Naive thymus-derived CD8-positive, alpha-beta T cell (primary cell): ENCODE results near the gene ADAMTS15. TPM values are rescaled to one million over a fixed set of nuclear protein-coding genes. Genes with fewer than 3 reads are reported as not detected.
A peak's percentile ranks its signal among the peaks of the same experiment; 100 is the strongest.

Experiments
- ATAC-seq, 2 donors: fragments of 150-1000 bp; cut with Tn5 transposase in 1 of 2; sonication (Bioruptor Pico), chemical (Tn5 transposase) in 1 of 2; 1 replicate in 1 of 2; 2 replicates in 1 of 2; pipeline ENCODE4 v1.10.0; 2021; ENCODE audit warnings: mild to moderate bottlenecking in 2 of 2, moderate library complexity in 2 of 2
- POLR2A ChIA-PET: fragments of 350-600 bp; sonication (Branson Sonifier 250); formaldehyde crosslinking; loops from one replicate; lab custom pipeline; 2021; ENCODE audit warnings: antibody characterized with exemption; lab: Charles Lee
- DNase-seq, 10 donors: peaks; one replicate each; pipeline versions ENCODE4 v3.0.0 to v3.0.0-alpha.2; 2020 to 2022
- H3K27ac Mint-ChIP-seq, 10 donors: one replicate each; pipeline ENCODE4 v1.8.0; 2020 to 2022; ENCODE audit warnings: mild to moderate bottlenecking in 10 of 10, mixed read lengths in 10 of 10, moderate library complexity in 4 of 10, inconsistent platforms in 1 of 10
- H3K27me3 Mint-ChIP-seq, 5 donors: one replicate each; pipeline ENCODE4 v1.8.0; 2021 to 2022; ENCODE audit warnings: mixed read lengths in 5 of 5
- H3K36me3 Mint-ChIP-seq, 3 donors: one replicate each; pipeline ENCODE4 v1.8.0; 2020 to 2022; ENCODE audit warnings: mixed read lengths in 3 of 3, mild to moderate bottlenecking in 2 of 3, inconsistent platforms in 1 of 3
- H3K4me1 Mint-ChIP-seq, 4 donors: one replicate each; pipeline ENCODE4 v1.8.0; 2021 to 2022; ENCODE audit warnings: mixed read lengths in 4 of 4
- H3K4me3 Mint-ChIP-seq, 10 donors: one replicate each; pipeline ENCODE4 v1.8.0; 2020 to 2022; ENCODE audit warnings: mild to moderate bottlenecking in 10 of 10, mixed read lengths in 10 of 10, moderate library complexity in 6 of 10, inconsistent platforms in 1 of 10
- H3K9me3 Mint-ChIP-seq, 9 donors: one replicate each; pipeline ENCODE4 v1.8.0; 2020 to 2022; ENCODE audit warnings: mixed read lengths in 9 of 9, mild to moderate bottlenecking in 3 of 9, inconsistent platforms in 1 of 9, moderate library complexity in 1 of 9
- polyA plus RNA-seq, 3 donors: library from polyadenylated mRNA; unstranded; fragments of 300-500 nt; fragmentation: Illumina TruSeq; gene quantifications; one replicate each; pipeline ENCODE4 v1.2.3, GENCODE V29; 2021
- total RNA-seq, 8 experiments: library from RNA in 2 of 8; stranded (reverse) in 2 of 8; gene quantifications; one replicate each; pipeline ENCODE4 v1.2.3 and lab custom pipeline; 2021 to 2026

ADAMTS15 gene
- total and polyA plus RNA-seq, 5 experiments from 2014 or later: 0.05 TPM; not detected in 4

DNA sequence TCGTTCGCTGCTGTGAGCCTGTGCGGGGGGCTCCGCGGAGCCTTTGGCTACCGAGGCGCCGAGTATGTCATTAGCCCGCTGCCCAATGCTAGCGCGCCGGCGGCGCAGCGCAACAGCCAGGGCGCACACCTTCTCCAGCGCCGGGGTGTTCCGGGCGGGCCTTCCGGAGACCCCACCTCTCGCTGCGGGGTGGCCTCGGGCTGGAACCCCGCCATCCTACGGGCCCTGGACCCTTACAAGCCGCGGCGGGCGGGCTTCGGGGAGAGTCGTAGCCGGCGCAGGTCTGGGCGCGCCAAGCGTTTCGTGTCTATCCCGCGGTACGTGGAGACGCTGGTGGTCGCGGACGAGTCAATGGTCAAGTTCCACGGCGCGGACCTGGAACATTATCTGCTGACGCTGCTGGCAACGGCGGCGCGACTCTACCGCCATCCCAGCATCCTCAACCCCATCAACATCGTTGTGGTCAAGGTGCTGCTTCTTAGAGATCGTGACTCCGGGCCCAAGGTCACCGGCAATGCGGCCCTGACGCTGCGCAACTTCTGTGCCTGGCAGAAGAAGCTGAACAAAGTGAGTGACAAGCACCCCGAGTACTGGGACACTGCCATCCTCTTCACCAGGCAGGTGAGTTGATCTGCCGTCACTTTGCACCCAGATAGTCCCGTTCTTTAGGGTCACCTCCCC, 1.0 kb downstream of the ADAMTS15 start:
- Mint-ChIP-seq H3K4me1 (peaks cover 0 to 13% (median 4%) of the 10 kb centered on the region in 4 donors), H3K9me3 (no peaks in the 10 kb centered on the region), H3K27ac (no peak overlapping the region), H3K27me3 (peaks cover 6 to 82% (median 44%) of the 10 kb centered on the region in 5 donors), H3K4me3 (peak overlapping the region in 5 of 10 donors; percentile 15 to 50 (median 36)), H3K36me3 (no peaks in the 10 kb centered on the region)
- DNase-seq (no peak), ATAC-seq (no peak)
- POLR2A ChIA-PET: no interaction called here

DNA sequence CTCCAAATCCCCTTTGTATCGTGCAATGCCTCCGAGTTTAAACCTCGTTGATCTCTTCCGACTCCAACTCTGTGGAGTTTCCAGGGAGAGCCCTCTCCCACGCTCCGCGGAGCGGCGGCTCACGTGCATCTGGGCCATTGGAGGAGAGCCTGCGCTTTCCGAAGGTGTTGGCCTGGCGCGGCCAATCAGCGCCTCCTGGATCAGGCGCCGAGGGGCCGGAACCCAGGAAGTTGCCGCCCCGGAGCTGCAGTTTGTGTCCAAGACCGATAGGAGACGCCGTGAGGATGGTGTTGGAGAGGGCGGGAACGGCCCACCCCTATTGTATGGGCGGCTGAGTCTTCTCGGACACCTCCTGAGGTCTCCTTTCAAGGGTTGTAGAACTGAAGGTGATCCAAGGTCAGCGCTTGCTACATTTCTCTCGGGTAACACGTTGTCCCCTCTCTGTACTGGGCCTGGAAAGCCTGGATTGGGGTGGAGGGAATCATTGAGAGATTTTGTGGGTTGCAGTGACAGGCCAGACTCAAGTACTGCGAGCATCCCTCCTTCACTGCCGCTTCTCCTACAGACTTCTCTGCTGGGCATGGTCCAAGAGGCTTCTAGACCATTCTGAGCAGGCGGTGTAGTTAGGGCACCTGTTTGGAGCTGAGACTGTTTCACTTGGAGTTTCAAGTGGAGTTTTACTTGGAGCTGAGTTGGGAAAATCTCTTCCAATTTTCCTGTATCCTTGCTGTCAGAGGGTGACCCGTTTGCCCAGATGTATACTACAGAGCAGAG, 1.7 kb downstream of the ADAMTS15 start:
- H3K27me3 Mint-ChIP-seq: peaks cover 4 to 77% (median 44%) of the 10 kb centered on the region in 5 donors
- DNase-seq (no peak), ATAC-seq (no peak)
- H3K9me3 Mint-ChIP-seq: no peaks in the 10 kb centered on the region
- H3K27ac Mint-ChIP-seq: no peak overlapping the region
- no peaks in the 10 kb centered on the region for H3K36me3 Mint-ChIP-seq
- POLR2A ChIA-PET: no interaction called here
- peak overlapping the region in 3 of 10 donors; percentile 5 to 48 (median 36) for H3K4me3 Mint-ChIP-seq
- peaks cover 0 to 13% (median 4%) of the 10 kb centered on the region in 4 donors for H3K4me1 Mint-ChIP-seq

DNA sequence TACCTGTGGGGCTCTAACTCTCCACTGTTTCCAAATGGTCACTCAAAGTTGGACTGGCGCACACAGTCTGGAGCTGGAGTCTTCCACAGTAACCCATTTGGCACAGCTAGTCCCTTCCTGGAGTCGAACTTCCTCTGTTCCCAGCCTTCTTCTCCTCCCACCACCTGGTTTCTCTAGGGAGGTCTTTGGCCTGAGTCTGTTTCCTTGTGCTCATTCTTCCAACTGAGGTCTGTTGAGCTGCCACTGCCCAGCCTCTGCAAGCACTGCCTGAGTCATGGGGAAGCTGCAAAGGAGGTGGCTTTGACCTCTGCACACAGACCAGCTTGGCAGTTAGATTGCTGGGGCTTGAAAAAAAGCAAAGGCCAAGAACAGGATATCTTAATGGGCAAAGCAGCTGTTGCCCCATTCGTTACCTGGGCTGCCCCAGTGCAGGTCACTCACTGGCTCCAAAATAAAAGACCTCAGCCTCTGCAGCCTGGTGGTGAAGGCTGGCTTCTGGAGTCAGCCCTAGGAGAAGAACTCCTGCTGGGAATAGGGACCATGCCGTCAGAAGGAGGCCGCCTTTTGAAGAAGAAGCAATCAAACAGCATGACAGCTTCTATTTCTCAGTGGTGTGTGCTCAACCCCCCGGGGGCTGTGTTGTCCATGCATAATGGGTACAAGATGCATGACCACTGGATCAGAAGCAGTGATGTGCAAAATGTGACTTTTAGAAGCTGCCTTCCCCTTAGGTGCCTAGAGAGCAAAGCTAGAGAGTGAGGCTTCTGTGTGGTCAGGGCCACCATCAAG, 3.0 kb downstream of the ADAMTS15 start:
- H3K4me3 Mint-ChIP-seq: no peak overlapping the region
- H3K27me3 Mint-ChIP-seq: peaks cover 1 to 70% (median 44%) of the 10 kb centered on the region in 5 donors
- no peak for ATAC-seq
- H3K36me3 Mint-ChIP-seq: no peaks in the 10 kb centered on the region
- POLR2A ChIA-PET: no interaction called here
- peaks cover 0 to 13% (median 4%) of the 10 kb centered on the region in 4 donors for H3K4me1 Mint-ChIP-seq
- no peak overlapping the region for H3K27ac Mint-ChIP-seq
- DNase-seq: no peak
- no peaks in the 10 kb centered on the region for H3K9me3 Mint-ChIP-seq

DNA sequence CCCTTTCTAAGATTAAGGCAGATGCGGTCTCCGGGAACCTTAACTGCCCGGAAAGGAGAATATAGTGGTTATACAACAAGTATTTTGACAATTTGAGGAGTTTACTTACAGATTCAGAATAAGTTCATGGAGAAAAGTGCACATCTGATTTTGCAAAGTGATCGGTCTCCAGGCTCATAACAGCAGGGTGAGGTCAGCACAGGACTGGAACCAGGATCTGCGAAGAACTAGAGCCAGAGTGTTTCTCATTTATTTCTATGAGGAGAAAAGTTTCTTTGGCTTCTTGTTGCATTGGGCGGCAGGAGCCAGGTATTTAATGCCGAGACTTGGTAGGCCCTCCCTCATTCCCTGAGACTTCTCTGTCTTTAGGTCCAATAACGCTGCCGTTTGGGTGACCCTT, 3.7 kb downstream of the ADAMTS15 start:
- peaks cover 0 to 13% (median 4%) of the 10 kb centered on the region in 4 donors for H3K4me1 Mint-ChIP-seq
- H3K27ac Mint-ChIP-seq: no peak overlapping the region
- H3K27me3 Mint-ChIP-seq: peaks cover 1 to 63% (median 38%) of the 10 kb centered on the region in 5 donors
- POLR2A ChIA-PET: no interaction called here
- no peaks in the 10 kb centered on the region for H3K9me3 Mint-ChIP-seq
- no peak overlapping the region for H3K4me3 Mint-ChIP-seq
- ATAC-seq: no peak
- DNase-seq: no peak
- H3K36me3 Mint-ChIP-seq: no peaks in the 10 kb centered on the region

DNA sequence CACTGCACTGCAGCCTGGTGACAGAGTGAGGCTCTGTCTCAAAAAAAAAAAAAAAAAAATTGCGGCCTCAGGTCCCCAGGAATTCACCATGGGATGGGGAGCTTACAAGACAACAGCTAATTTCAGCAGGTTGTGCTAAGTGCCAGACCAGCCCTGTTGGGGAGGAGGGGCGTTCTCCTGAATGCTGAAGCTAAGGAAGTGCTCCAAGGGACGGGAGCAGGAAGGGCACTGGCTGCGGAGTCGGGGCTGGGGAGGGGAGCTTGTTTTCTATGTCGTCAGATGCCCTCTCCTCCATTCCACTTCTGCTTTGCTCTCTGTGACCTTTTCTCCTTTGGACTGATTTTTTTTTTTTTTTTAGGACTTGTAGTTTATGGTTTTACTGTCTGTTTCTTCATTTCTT, 4.5 kb downstream of the ADAMTS15 start:
- POLR2A ChIA-PET: no interaction called here
- peaks cover 0 to 13% (median 4%) of the 10 kb centered on the region in 4 donors for H3K4me1 Mint-ChIP-seq
- H3K36me3 Mint-ChIP-seq: no peaks in the 10 kb centered on the region
- peaks cover 1 to 60% (median 34%) of the 10 kb centered on the region in 5 donors for H3K27me3 Mint-ChIP-seq
- no peak overlapping the region for H3K4me3 Mint-ChIP-seq
- no peaks in the 10 kb centered on the region for H3K9me3 Mint-ChIP-seq
- DNase-seq (no peak), ATAC-seq (no peak)
- no peak overlapping the region for H3K27ac Mint-ChIP-seq

DNA sequence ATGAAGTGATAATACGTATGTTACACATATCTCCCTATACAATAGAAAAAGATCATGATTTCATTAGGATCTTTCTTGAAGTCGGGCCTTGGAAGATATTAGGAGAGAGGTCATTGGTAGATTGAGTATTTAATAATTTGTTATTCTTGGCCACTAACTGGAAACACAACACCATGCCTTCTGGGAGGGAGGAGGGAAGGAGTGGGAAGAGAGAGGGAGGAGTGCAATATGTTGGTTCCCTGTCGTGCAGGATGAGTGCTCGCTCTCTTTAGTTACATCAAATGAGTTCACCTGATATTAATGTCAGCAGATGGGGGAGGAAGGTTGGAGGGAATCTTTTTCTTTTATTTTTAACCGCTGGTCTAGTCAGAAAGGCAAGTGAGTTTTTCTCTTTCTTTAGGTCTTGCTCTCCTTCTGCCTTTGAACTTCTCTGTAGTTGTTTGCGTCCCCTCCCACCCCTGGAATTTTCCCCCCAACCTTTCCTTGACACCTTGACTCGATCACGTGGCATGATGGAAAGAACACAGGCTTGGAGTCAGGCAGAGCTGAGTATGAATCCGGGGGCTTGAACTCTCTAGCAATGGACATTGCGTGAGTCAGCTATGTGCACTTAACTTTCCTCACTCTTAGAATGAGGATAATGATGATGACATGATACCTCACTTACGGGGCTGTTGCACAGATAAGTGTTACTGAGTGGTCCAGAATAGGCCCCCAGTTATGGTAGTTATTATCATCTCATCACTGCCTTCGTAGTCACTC, 6.2 kb downstream of the ADAMTS15 start:
- Mint-ChIP-seq H3K27ac (peak overlapping the region in 1 of 10 donors; percentile 26), H3K9me3 (no peaks in the 10 kb centered on the region), H3K4me1 (peaks cover 0 to 4% (median 2%) of the 10 kb centered on the region in 4 donors), H3K36me3 (no peaks in the 10 kb centered on the region), H3K4me3 (no peak overlapping the region), H3K27me3 (peaks cover 0 to 45% (median 28%) of the 10 kb centered on the region in 5 donors)
- ATAC-seq (no peak), DNase-seq (no peak)
- POLR2A ChIA-PET: no interaction called here

DNA sequence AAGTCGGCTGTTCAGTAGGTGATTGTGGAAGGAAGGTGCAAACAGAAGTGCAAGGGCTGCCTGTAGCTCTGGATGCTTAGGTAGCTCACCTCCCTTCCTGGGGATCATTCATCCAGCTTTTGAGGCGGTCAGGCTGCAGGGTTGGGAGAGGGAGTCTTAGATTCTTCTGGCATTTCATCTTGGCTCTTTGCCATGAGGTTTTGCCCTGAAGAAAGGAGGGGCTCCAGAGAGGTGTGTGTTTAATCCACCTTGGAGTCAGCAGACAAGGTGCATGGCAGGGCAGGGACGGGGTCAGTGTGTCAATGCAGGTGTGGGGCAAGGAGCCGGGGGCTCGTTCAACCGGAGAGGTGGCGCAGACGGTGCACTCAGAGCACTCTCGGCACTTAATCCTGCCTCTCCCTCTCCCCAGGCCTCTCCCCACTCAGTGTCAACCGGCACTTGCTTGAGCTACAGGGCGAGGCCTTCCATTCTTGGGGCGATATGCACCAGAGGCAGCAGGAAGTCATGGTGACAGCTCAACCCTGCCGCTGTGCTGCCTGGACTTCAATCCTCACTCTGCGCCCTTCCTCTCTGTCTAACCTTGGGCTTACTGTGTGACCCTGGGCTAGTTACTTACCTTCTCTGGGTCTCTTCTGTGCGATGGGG, 7.2 kb downstream of the ADAMTS15 start:
- H3K36me3 Mint-ChIP-seq: no peaks in the 10 kb centered on the region
- peak overlapping the region in 1 of 10 donors; percentile 58 for H3K27ac Mint-ChIP-seq
- POLR2A ChIA-PET: no interaction called here
- H3K9me3 Mint-ChIP-seq: no peaks in the 10 kb centered on the region
- no peak overlapping the region for H3K4me3 Mint-ChIP-seq
- DNase-seq: no peak
- ATAC-seq: no peak
- peaks cover 0 to 38% (median 19%) of the 10 kb centered on the region in 5 donors for H3K27me3 Mint-ChIP-seq
- no peaks in the 10 kb centered on the region for H3K4me1 Mint-ChIP-seq

DNA sequence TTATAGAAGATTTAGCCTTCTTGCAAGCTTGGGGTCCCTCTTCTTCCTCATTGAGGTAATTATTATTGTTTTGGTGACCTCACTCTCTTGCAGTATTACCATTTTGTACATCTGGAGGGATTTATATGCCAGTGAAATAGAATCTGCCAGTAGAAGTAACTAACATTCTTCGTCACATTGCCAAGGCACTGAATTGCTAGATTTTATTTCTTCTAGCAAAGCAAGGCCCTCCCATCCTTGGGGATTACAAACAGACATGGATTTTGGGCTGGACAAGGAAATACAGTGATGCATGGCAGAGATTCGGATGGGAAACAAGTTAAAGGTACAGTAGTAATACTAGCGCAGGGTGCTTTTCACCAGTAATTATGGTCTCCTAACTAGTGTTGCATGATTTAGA, 7.8 kb downstream of the ADAMTS15 start:
- no peak for DNase-seq
- Mint-ChIP-seq H3K9me3 (no peaks in the 10 kb centered on the region), H3K4me1 (no peaks in the 10 kb centered on the region), H3K4me3 (no peak overlapping the region), H3K27ac (no peak overlapping the region), H3K27me3 (peaks cover 0 to 37% (median 13%) of the 10 kb centered on the region in 5 donors), H3K36me3 (no peaks in the 10 kb centered on the region)
- POLR2A ChIA-PET: no interaction called here
- no peak for ATAC-seq

DNA sequence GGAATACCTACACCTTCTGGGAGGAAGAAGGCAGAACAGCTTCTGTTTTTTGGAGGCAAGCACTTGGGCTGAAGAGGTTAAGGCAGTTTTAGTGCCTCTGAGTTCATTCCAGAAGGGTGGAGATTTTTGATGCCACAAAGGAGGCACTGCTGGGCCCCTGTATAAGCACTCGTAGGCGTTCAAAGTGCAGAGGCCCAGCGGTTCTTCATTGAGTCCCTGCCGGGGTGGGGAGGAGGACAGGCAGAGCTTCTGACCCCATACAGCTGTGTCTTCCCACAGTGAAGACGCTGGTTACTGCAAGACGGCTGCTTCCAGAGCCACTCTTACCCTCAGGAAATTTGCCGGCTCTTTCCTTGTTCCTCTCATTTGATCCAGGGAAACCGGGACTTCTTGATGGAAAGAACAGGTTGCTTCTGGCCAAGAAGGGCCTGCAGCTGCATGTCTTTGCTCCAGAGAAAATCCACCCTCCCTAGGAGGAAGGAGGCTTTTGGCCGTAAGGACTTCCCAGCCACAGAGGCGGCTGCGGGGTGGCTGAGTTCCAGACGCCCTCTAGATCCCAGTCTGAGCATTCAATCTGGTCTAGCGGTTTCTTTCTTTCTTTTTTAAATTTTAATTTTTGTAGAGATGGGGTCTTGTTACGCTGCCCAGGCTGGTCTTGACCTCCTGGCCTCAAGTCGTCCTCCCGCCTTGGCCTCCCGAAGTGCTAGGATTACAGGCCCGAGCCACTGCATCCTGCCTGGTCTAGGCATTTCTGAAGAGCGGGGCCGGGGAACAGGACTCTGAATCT, 9.4 kb downstream of the ADAMTS15 start:
- no peak overlapping the region for H3K27ac Mint-ChIP-seq
- ATAC-seq: no peak

DNA sequence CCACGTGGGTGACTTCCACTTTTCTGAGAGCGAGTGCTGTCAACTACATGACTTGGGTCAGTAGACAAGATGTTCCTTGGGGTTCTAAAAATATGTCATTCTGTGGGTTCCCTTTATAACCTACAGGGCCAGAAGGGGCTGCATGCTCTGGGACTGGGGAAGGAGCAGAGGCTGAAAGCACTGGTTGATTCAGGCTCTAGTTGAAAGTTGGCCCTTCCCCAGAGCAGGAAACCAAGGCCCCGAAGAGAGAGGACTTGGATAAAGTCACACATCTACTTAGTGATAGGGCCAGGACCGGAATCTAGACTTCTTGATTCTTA, 9.9 kb downstream of the ADAMTS15 start:
- no peak for DNase-seq
- Mint-ChIP-seq H3K27me3 (peaks cover 0 to 21% (median 12%) of the 10 kb centered on the region in 5 donors), H3K36me3 (no peaks in the 10 kb centered on the region), H3K4me3 (no peak overlapping the region), H3K27ac (no peak overlapping the region), H3K9me3 (no peaks in the 10 kb centered on the region), H3K4me1 (no peaks in the 10 kb centered on the region)
- ATAC-seq: no peak
- POLR2A ChIA-PET: no interaction called here

More for the DNA sequence above, 9.4 kb downstream of the ADAMTS15 start:
- Mint-ChIP-seq H3K4me3 (no peak overlapping the region), H3K4me1 (no peaks in the 10 kb centered on the region), H3K36me3 (no peaks in the 10 kb centered on the region), H3K27me3 (peaks cover 0 to 26% (median 14%) of the 10 kb centered on the region in 5 donors), H3K9me3 (no peaks in the 10 kb centered on the region)
- POLR2A ChIA-PET: no interaction called here
- DNase-seq: no peak

DNA sequence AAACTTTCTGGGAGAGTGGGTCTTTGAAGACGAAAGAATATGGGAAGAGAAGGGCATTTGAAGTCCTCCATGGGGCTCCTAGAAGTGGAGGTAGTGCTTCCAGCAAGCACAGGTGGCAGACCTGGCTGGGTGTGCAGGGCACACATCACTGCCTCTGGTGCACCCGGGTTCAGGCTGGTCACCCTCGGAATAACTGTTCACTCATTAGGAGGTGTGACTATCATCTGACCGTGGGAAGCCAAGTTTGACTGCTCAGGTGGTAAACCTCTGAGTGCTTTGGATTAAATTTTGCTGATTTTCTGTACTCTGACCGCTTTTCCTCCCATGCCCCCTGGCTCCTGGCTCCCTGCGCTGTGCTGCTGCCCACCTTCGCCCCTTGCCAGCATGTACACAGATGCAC, 11.1 kb downstream of the ADAMTS15 start:
- POLR2A ChIA-PET: no interaction called here
- Mint-ChIP-seq H3K4me3 (no peak overlapping the region), H3K27me3 (peaks cover 0 to 11% (median 8%) of the 10 kb centered on the region in 5 donors), H3K27ac (no peak overlapping the region), H3K4me1 (no peaks in the 10 kb centered on the region), H3K36me3 (no peaks in the 10 kb centered on the region), H3K9me3 (no peaks in the 10 kb centered on the region)
- DNase-seq (no peak), ATAC-seq (no peak)
